GM12801 (cell line): ENCODE results near the gene CARD11.

ENCODE experiments used
- TF ChIP-seq, protein P1 (sequence below): IDR thresholded peaks from one replicate; pipeline ENCODE4 v1.5.1; 2011; ENCODE audit warnings: control low read depth; ENCODE audit not compliant: insufficient read length; ENCODE audit errors: extremely low read depth

Gene CARD11

GRCh38 chr7:2967705-2968104 lies 76.0 kb downstream of the CARD11 start:
- TF ChIP-seq, protein P1, sequence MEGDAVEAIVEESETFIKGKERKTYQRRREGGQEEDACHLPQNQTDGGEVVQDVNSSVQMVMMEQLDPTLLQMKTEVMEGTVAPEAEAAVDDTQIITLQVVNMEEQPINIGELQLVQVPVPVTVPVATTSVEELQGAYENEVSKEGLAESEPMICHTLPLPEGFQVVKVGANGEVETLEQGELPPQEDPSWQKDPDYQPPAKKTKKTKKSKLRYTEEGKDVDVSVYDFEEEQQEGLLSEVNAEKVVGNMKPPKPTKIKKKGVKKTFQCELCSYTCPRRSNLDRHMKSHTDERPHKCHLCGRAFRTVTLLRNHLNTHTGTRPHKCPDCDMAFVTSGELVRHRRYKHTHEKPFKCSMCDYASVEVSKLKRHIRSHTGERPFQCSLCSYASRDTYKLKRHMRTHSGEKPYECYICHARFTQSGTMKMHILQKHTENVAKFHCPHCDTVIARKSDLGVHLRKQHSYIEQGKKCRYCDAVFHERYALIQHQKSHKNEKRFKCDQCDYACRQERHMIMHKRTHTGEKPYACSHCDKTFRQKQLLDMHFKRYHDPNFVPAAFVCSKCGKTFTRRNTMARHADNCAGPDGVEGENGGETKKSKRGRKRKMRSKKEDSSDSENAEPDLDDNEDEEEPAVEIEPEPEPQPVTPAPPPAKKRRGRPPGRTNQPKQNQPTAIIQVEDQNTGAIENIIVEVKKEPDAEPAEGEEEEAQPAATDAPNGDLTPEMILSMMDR, result no peak

DNA sequence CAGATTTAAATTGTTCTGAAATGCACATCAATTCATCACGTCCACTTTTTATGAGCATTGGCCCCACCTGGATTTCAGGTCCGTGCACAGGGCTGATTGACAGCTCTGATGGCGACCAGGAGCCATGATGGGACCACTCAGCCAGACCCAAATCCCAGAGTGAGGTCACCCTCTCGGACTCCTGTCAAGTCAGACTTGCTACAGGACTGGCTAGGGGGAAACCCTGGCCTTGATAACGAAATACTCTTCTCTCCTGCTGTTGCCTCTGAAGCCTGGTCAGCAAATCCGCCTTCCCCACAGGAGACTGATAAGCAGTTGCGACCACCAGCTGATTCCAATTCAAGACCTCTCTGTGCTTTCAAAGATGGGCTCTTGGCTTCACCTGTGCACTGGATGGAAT lies 76.4 kb downstream of the CARD11 start:
- TF ChIP-seq, protein P1, result no peak

- TF ChIP-seq, protein P1, result no peak
Observed at GRCh38 chr7:2966466-2967078, 77.1 kb downstream of the CARD11 start.

GRCh38 chr7:2965745-2966270 lies 77.9 kb downstream of the CARD11 start:
- TF ChIP-seq, protein P1, result no peak

DNA sequence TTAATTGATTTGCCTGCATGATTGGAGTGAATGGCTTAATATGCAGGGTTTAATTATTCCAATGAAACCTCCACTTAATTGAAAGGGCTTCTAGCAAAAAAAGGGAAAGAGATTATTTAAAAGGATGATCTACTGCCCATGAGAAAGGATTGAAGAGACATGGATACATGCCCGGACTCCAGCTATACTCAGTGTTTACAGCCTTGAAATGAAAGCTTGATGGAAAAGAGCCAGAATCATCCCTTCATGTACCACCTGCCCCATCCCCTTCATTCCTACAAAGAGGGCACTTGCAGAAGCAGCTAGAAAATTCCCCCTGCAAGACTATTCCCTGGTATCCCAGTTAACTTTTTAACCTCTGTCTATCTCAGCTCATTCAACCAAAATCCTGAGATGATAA lies 78.4 kb downstream of the CARD11 start:
- TF ChIP-seq, protein P1, result no peak

DNA sequence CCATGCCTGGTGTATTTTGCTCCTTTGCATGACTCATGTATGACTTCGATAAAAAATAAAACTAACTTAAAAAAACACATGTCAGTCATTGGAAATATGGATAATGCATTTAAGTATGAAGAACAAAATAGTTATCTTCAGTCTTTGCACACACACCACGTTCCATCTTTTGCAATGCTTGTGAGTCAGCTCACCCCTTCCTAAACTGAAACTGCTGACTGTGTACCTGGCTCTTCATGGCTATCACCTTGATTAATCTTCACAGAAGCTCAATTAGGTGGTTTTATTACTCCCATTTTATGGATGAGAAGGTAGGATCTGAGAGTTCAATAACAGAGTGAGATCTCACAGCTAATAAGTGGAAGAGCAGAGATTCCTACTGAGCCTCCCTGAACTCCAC lies 79.5 kb downstream of the CARD11 start:
- TF ChIP-seq, protein P1, result no peak

- TF ChIP-seq, protein P1, result no peak
Observed at GRCh38 chr7:2962865-2963264, 80.8 kb downstream of the CARD11 start.
